HG02840 (cell line): ENCODE data around the gene MXD1.
"Not testable (repeated sequence)": the region's sequence is repeated elsewhere in the genome, so short reads cannot be mapped to it uniquely, and the experiment has no call there.

ENCODE experiments used
- ATAC-seq: cut with Tn5 transposase; IDR thresholded peaks from one replicate; pipeline ENCODE4 v1.9.1; 2021; ENCODE audit warnings: mild to moderate bottlenecking, moderate library complexity, moderate number of reproducible peaks; ENCODE audit not compliant: unreplicated experiment, low FRiP score

Gene MXD1, protein sequence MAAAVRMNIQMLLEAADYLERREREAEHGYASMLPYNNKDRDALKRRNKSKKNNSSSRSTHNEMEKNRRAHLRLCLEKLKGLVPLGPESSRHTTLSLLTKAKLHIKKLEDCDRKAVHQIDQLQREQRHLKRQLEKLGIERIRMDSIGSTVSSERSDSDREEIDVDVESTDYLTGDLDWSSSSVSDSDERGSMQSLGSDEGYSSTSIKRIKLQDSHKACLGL

GRCh38 chr2:69914950-69915945 lies at the start of gene MXD1:
Gene MXD1 (plus strand): TSS chr2:69915109. CDS start chr2:69915331, 222 bp downstream.
- no peak for ATAC-seq

GRCh38 chr2:69888451-69888850 lies 26.5 kb upstream of the MXD1 start:
- no peak for ATAC-seq

GRCh38 chr2:69889302-69889701 lies 25.6 kb upstream of the MXD1 start:
- ATAC-seq = no peak

- no peak for ATAC-seq
Measured at GRCh38 chr2:69890881-69891280, 24.0 kb upstream of the MXD1 start.

DNA sequence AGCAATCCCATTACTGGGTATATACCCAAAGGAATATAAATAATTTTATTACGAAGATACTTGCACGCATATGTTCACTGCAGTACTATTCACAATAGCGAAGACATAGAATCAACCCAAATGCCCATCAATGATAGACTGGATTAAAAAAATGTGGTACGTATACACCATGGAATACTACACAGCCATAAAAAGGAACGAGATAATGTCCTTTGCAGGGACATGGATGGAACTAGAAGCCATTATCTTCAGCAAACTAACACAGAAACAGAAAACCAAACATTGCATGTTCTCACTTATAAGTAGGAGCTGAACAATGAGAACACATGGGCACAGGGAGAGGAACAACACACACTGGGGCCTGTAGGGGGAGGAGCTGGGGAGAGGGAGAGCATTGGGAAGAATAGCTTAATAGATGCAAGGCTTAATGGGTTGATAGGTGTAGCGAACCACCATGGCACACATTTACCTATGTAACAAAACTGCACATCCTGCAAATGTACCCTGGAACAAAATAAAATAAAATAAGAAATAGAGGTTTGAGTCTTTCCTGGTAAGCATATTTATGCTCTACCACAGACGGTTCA lies 22.0 kb upstream of the MXD1 start:
- ATAC-seq = not testable (repeated sequence)

- no peak for ATAC-seq
Measured at GRCh38 chr2:69893684-69894551, 21.0 kb upstream of the MXD1 start, which contains the start of gene SNRNP27. Gene SNRNP27 (plus strand): TSS chr2:69893956. CDS start chr2:69893985, 29 bp downstream.

- not testable (repeated sequence) for ATAC-seq
Measured at GRCh38 chr2:69894737-69895136, 20.2 kb upstream of the MXD1 start.

GRCh38 chr2:69902213-69902922 lies 12.5 kb upstream of the MXD1 start:
- ATAC-seq = no peak

DNA sequence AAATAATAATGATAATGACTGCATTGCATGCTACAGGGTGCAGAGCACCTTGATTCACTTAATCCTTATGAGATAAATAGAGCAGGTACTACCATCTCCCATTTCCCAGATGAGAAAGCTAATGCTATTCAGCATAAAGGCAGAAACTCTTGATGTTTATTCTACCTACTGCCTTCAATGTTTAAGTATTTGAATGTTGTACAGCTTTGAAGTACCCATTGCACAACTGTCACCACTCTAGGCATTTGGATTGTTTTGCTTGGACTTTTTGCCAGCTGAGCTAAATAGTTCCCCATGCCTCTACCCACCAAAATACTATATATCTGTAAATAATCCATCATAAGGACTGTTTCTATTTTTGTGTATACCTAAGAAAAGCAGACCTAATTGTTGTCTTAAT lies 7.7 kb upstream of the MXD1 start:
- ATAC-seq = no peak

DNA sequence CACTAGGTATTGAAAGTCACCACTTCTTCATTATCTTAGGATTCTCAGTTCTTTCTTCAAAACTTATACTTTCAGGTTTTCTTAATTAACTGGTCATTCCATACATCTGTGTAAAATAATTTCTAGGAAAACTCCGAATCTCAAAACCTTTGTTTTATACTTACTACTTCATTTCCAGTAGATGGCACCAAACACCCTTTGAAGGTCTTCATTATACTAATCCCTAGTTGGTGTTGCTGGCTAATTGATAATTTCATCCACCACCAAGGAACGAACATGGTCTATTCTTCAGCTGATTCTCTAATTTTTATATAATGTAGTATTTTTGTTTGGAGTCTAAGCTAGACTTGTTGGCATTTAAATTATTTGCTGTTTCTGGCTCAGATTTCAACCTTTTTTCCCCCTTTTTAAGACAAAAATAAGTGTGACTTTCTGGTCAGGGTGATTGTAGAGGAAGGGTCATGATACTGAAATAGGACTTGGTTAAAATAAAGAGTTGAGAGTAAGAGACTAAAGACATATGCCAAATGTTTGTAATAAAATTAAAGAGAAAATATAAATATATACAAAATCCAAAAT lies 2.8 kb upstream of the MXD1 start:
- no peak for ATAC-seq

DNA sequence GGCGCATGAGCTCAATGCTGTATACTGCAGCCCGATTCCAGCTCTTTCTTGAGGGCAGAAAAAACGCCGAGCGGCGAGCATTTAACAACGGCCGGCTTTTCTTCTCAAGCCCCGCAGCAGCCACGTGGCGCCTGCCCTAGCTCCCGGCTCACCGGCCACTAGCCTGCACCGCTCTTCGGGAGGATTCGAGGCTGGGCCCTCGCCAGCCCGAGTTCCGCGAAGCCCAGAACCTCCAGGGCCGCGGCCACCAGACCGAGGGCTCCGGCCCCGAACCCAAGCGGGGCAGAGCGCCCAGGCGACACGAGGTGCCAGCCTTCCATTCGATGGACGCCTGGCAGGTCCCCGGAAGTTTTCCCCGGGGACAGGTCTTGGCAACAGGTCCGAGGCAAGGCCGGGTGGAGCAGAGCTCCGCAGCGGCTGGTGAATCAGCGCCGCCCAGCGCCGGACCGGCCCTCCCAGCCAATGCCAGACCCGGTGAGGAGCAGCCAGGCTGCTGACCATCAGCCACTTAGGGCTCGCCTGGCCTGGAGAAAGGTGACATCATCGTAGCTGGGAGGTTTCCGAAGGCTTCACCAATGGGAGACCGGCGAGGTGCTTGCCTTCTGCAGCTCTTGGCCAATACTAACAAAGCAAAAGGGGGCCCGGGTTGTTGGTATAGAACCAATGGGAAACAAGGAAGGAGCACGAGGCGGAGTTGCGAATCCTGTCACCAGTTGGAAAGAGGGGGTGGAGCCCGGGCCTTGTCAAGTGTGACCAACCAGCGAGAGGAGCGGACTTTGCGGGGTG lies 552 bp upstream of the MXD1 start:
- peak; percentile 92 for ATAC-seq

GRCh38 chr2:69916106-69916505 lies 1.2 kb downstream of the MXD1 start:
- no peak for ATAC-seq

DNA sequence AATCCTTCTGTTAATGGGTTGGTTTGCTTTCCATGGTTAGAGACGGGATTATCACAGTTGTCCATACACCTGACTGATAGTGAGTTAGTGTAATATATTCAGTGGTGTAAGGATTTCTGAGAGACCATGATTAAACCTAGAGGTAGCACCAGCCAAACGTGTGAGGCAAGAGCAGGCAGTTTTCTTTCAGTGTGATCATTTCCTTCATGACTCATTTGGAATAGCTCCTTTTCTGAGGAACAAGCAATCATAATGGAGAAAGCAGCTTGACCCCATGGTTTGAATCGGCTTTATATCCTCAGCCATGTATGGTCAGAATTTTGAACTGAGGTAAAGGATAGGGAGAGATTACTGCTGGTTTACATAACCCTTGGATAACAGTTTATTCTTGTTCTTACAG lies 2.9 kb downstream of the MXD1 start:
- ATAC-seq = no peak

- ATAC-seq = no peak
Measured at GRCh38 chr2:69918401-69918800, 3.5 kb downstream of the MXD1 start.

GRCh38 chr2:69923116-69923515 lies 8.2 kb downstream of the MXD1 start:
- no peak for ATAC-seq

DNA sequence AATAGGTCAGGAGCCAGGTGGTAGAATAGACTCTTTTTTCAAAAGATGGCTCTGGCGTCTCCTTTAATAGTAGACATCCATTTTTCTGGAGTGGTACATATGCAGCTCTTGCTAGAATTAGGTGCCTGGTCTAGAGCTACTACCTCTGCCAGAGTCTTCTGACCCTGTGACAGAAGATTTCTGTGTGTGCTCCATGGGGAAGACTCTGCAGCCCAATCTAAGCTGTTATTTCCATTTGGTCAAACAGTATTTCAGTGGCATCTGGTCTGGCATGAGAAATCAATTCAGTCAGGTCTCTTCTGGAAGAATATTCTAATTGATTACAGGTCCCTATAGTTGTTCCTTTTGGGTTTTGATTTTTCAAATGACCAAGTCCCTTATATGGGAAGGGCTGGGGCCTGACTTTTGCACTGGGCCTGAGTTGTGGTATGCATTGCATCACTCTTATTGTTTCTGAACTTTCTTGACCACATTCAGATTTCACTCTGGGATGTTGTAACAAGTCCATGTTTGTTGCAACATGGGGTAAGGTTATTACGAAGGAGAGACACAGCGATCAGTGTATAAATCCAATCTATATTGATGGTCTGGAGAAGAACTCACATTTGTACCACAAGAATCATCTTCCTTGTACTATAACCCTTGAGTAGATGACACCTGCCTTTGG lies 12.1 kb downstream of the MXD1 start:
- ATAC-seq = no peak

DNA sequence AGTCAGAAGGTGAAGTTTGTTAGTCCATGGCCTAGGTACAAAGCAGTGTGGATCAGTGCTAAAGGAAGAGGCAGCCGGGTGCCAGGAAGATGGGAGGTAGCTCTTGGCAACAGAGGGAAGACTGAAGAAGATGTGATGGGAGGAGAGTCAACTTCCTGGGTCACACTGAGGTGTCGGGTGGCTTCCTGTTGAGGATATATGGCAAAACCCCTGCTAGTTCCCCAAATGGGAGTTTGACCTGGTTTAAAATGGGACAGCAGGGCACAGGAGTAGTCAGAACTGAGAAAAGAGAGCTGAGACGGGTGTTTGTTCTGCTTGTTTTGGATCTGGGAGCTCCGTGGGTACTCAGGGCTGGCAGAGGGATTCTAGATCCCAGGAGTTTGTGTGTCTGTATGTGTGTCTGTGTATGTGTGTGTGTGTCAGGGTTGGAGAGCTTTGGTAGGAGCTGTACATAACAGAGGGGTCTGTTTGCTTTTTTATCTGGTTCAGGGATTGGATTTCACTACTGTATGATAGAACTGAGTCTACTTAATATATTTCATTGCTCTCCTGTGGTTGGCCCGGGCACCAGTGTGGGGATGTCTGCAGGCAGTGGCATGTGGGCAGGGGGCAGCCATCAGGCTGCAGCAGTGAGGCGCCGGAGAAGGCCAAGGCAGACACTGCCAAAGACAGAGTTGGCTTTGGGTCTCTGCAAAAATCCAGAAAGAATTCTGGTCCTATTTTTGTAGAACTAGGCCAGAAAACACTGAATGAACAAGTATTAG lies 17.1 kb downstream of the MXD1 start:
- no peak for ATAC-seq
